ENCODE data around the gene UBA52. TPM values are rescaled to one million over a fixed set of nuclear protein-coding genes. Genes with fewer than 3 reads are reported as not detected.
"Not testable (repeated sequence)": the region's sequence is repeated elsewhere in the genome, so short reads cannot be mapped to it uniquely, and the experiment has no call there.

Gene UBA52
- total RNA-seq, 1 experiment from 2014 or later, result 1,265 TPM

DNA sequence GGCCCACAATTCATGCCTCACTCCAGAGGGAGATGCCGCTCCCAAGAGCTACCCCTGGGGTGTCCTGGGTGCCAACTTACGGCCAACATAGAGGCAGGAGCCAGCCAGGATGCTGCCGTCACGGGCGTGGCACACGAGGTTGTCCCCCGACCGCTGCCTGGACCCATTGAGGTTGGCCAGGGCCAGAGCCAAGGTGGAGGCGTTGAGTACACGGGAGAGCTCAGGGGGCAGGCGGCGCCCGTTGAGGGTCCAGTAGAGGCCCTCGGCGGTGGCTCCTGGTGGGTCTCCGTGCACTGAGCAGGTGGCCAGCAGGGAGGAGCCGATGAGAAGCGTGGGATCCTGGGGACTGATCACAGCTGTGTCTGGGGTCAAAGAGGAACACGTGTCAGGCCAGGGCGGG, 27.8 kb downstream of the UBA52 start:
- no peak overlapping the region for H2BK5ac ChIP-seq (ENCODE audit: insufficient read length, low read length)
- no peak overlapping the region for H2AFZ ChIP-seq (ENCODE audit: low read length)
- no peak overlapping the region for H2BK120ac ChIP-seq (ENCODE audit: low read depth, low read length, poor library complexity, severe bottlenecking)
- no peak overlapping the region for H4K5ac ChIP-seq (ENCODE audit: insufficient read length, low read depth, low read length)
- no peaks in the 10 kb centered on the region for H4K20me1 ChIP-seq (ENCODE audit: control insufficient read depth, insufficient read depth, insufficient read length)
- H2BK15ac ChIP-seq (ENCODE audit: low read depth, low read length), result no peak overlapping the region
- no peak overlapping the region for H3K18ac ChIP-seq (ENCODE audit: insufficient read length, low read depth, low read length)
- no peak overlapping the region for H2AK5ac ChIP-seq (ENCODE audit: insufficient read length, low read length)
- H3T11ph ChIP-seq (ENCODE audit: low read length), result no peak overlapping the region
- no peak overlapping the region for H3K14ac ChIP-seq (ENCODE audit: insufficient read depth, low read length)
- no peak overlapping the region for H2BK20ac ChIP-seq (ENCODE audit: low read depth, low read length, poor library complexity, severe bottlenecking)
- H3K27ac ChIP-seq (ENCODE audit: insufficient read length, low read depth, low read length), result no peak overlapping the region
- no peaks in the 10 kb centered on the region for H3K9me3 ChIP-seq (ENCODE audit: control insufficient read depth, low read depth, low read length)
- TF ChIP-seq, protein P1, sequence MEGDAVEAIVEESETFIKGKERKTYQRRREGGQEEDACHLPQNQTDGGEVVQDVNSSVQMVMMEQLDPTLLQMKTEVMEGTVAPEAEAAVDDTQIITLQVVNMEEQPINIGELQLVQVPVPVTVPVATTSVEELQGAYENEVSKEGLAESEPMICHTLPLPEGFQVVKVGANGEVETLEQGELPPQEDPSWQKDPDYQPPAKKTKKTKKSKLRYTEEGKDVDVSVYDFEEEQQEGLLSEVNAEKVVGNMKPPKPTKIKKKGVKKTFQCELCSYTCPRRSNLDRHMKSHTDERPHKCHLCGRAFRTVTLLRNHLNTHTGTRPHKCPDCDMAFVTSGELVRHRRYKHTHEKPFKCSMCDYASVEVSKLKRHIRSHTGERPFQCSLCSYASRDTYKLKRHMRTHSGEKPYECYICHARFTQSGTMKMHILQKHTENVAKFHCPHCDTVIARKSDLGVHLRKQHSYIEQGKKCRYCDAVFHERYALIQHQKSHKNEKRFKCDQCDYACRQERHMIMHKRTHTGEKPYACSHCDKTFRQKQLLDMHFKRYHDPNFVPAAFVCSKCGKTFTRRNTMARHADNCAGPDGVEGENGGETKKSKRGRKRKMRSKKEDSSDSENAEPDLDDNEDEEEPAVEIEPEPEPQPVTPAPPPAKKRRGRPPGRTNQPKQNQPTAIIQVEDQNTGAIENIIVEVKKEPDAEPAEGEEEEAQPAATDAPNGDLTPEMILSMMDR (conservative IDR thresholded peaks at IDR 0.05), result no peak
- WGBS (ENCODE audit: extremely low coverage, insufficient read length, low lambda C conversion rate), result no CpG with 5 or more reads among the region's 20 CpGs
- no peak overlapping the region for H3K4ac ChIP-seq (ENCODE audit: low read depth, low read length)
- no peak overlapping the region for H4K8ac ChIP-seq (replicated peaks; ENCODE audit: insufficient read length, low read depth, low read length)
- H3K9ac ChIP-seq (ENCODE audit: extremely low read depth, insufficient read length, low read length), result no peak overlapping the region
- peaks cover 5% of the 10 kb centered on the region for H3K23me2 ChIP-seq (ENCODE audit: insufficient read length, low read depth, low read length, poor library complexity, severe bottlenecking)
- H3K79me1 ChIP-seq (ENCODE audit: insufficient read depth, low read depth, low read length, poor library complexity, severe bottlenecking), result no peaks in the 10 kb centered on the region
- no peak overlapping the region for H2BK12ac ChIP-seq (ENCODE audit: insufficient read length, low read depth, low read length)
- H3K4me1 ChIP-seq (ENCODE audit: insufficient read depth, low read length), result no peaks in the 10 kb centered on the region; the same call in 1 of the 2 replicates
- H3K4me1 Mint-ChIP-seq, result peaks cover 26 to 34% of the 10 kb centered on the region in 2 experiments
- H3K79me2 ChIP-seq (ENCODE audit: insufficient read depth, low read length), result no peaks in the 10 kb centered on the region
- no peak overlapping the region for H3K23ac ChIP-seq (ENCODE audit: insufficient read length, low read depth, low read length)
- H3K4me3 Mint-ChIP-seq, result peak overlapping the region in 1 of 2 experiments; percentile 32; a peak in 1 of 5 replicates
- H3K36me3 Mint-ChIP-seq (ENCODE audit: insufficient read depth in 1 of 3, low read depth in 3 of 3), result peaks cover 0 to 4% (median 0%) of the 10 kb centered on the region in 3 experiments; a peak in 1 of 7 replicates
- no peak overlapping the region for H3K27ac Mint-ChIP-seq
- H3K27me3 Mint-ChIP-seq (ENCODE audit: low read depth), result peaks cover 69% of the 10 kb centered on the region
- H3K27me3 ChIP-seq (ENCODE audit: insufficient read depth, low read length), result peaks cover 16% of the 10 kb centered on the region; the same call in 1 of the 2 replicates
- H3K4me2 ChIP-seq (ENCODE audit: insufficient read depth, insufficient read length, low read length), result no peak overlapping the region
- H3K9me3 Mint-ChIP-seq, result no peaks in the 10 kb centered on the region; a peak in 1 of 5 replicates
- no peak for DNase-seq
- H3K56ac ChIP-seq (ENCODE audit: insufficient read length, low read depth, low read length), result no peak overlapping the region
- H4K91ac ChIP-seq (ENCODE audit: insufficient read length, low read depth, low read length), result no peak overlapping the region

DNA sequence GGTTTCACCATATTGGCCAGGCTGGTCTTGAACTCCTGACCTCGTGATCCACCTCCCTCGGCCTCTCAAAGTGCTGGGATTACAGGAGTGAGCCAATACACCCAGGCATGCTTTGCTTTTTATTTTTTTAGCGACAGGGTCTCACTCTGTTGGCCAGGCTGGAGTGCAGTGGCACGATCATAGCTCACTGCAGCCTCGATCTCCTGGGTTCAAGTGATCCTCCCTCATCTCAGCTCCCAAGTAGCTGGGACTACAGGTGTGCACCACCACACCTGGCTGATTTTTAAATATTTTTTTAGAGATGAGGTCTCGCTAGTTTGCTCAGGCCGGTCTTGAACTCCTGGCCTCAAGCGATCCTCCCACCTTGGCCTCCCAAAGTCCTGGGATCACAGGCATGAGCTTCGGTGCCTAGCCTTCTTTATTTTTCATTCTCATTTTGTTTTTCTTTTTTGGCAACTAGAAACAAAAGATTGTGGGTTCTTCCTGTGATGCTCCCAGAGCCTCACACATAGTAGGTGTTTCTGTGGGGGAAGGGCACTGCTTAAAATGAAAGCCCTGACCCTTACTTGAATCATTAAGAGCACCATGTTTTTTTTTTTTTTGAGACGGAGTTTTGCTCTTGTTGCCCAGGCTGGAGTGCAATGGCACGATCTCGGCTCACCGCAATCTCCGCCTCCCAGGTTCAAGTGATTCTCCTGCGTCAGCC, 29.2 kb downstream of the UBA52 start:
- not testable (repeated sequence) for H3K14ac ChIP-seq (ENCODE audit: insufficient read depth, low read length)
- H3K27me3 ChIP-seq (ENCODE audit: insufficient read depth, low read length), result peaks cover 29% of the 10 kb centered on the region

More for the DNA sequence above, 29.2 kb downstream of the UBA52 start:
- H3K23me2 ChIP-seq (ENCODE audit: insufficient read length, low read depth, low read length, poor library complexity, severe bottlenecking); H3K9me3 Mint-ChIP-seq; DNase-seq; H4K5ac ChIP-seq (ENCODE audit: insufficient read length, low read depth, low read length); H3K9me3 ChIP-seq (ENCODE audit: control insufficient read depth, low read depth, low read length); H3K18ac ChIP-seq (ENCODE audit: insufficient read length, low read depth, low read length); H3T11ph ChIP-seq (ENCODE audit: low read length); H3K4me2 ChIP-seq (ENCODE audit: insufficient read depth, insufficient read length, low read length); H4K20me1 ChIP-seq (ENCODE audit: control insufficient read depth, insufficient read depth, insufficient read length); H2BK20ac ChIP-seq (ENCODE audit: low read depth, low read length, poor library complexity, severe bottlenecking); H2AFZ ChIP-seq (ENCODE audit: low read length); H2BK120ac ChIP-seq (ENCODE audit: low read depth, low read length, poor library complexity, severe bottlenecking); H3K56ac ChIP-seq (ENCODE audit: insufficient read length, low read depth, low read length); H2BK15ac ChIP-seq (ENCODE audit: low read depth, low read length); H3K4me1 ChIP-seq (ENCODE audit: insufficient read depth, low read length); H3K4me3 Mint-ChIP-seq; H2AK5ac ChIP-seq (ENCODE audit: insufficient read length, low read length); H3K4ac ChIP-seq (ENCODE audit: low read depth, low read length); H4K8ac ChIP-seq (replicated peaks; ENCODE audit: insufficient read length, low read depth, low read length); H3K23ac ChIP-seq (ENCODE audit: insufficient read length, low read depth, low read length); H3K9ac ChIP-seq (ENCODE audit: extremely low read depth, insufficient read length, low read length); H3K36me3 Mint-ChIP-seq (ENCODE audit: insufficient read depth in 1 of 3, low read depth in 3 of 3); H3K79me1 ChIP-seq (ENCODE audit: insufficient read depth, low read depth, low read length, poor library complexity, severe bottlenecking); H3K27ac ChIP-seq (ENCODE audit: insufficient read length, low read depth, low read length); H3K27ac Mint-ChIP-seq; H2BK5ac ChIP-seq (ENCODE audit: insufficient read length, low read length); H2BK12ac ChIP-seq (ENCODE audit: insufficient read length, low read depth, low read length); H4K91ac ChIP-seq (ENCODE audit: insufficient read length, low read depth, low read length); H3K79me2 ChIP-seq (ENCODE audit: insufficient read depth, low read length): not testable (repeated sequence)
- WGBS (ENCODE audit: extremely low coverage, insufficient read length, low lambda C conversion rate), result no CpG with 5 or more reads among the region's 15 CpGs
- Mint-ChIP-seq H3K4me1 (peaks cover 20 to 34% of the 10 kb centered on the region in 2 experiments), H3K27me3 (ENCODE audit: low read depth) (peaks cover 78% of the 10 kb centered on the region)

All from H9 (cell line).